ENCODE results near the gene RGS3. TPM values are rescaled to one million over a fixed set of nuclear protein-coding genes. Genes with fewer than 3 reads are reported as not detected.

Gene RGS3
- total and polyA plus RNA-seq, 2 of the 13 experiments (the other 11 are each of a cell fraction or from before 2014, with no cell fraction given), result 17.1 to 28.8 TPM

- TF ChIP-seq SMARCC2 (IDR thresholded peaks at IDR 0.05) (no peak), LCORL (IDR thresholded peaks at IDR 0.05) (no peak), LCORL (CRISPR knock-in tag; IDR thresholded peaks at IDR 0.05) (peak; percentile 56; the same call in 1 of the 2 replicates), PRDM15 (CRISPR knock-in tag; IDR thresholded peaks at IDR 0.05) (peak; percentile 95), ZNF253 (CRISPR knock-in tag; IDR thresholded peaks at IDR 0.05; ENCODE audit: borderline replicate concordance) (no peak), THAP9 (CRISPR knock-in tag; IDR thresholded peaks at IDR 0.05; ENCODE audit: borderline replicate concordance) (no peak), YEATS2 (CRISPR knock-in tag; IDR thresholded peaks at IDR 0.05; ENCODE audit: borderline replicate concordance) (no peak), ZNF687 (CRISPR knock-in tag; IDR thresholded peaks at IDR 0.05) (peak; percentile 77), SMAD1 (CRISPR knock-in tag; IDR thresholded peaks at IDR 0.05; ENCODE audit: borderline replicate concordance, low read depth) (peak; percentile 45; the same call in 1 of the 2 replicates), KMT2A (CRISPR knock-in tag; IDR thresholded peaks at IDR 0.05) (no peak), ZSCAN29 (CRISPR knock-in tag; conservative IDR thresholded peaks at IDR 0.05) (no peak), TBX3 (IDR thresholded peaks at IDR 0.05; ENCODE audit: borderline replicate concordance) (no peak), MXI1 (IDR thresholded peaks at IDR 0.05; ENCODE audit: borderline replicate concordance, low read depth, low read length) (peak; percentile 22; the same call in 1 of the 3 replicates), SALL1 (CRISPR knock-in tag; IDR thresholded peaks at IDR 0.05) (peak; percentile 18; the same call in 1 of the 2 replicates)
These were observed 138.9 kb downstream of the RGS3 start (continued) for GRCh38 chr9:113602126-113603047.
